Thymus (tissue), 11 donors: ENCODE results near the gene MRPS31. TPM values are rescaled to one million over a fixed set of nuclear protein-coding genes. Genes with fewer than 3 reads are reported as not detected.
"Not testable (repeated sequence)": the region's sequence is repeated elsewhere in the genome, so short reads cannot be mapped to it uniquely, and the experiment has no call there.

Experiments
- DNase-seq, 9 donors: peaks; one replicate each; pipeline ENCODE4 v3.0.0-alpha.2; 2013; ENCODE audit warnings: low spot score in 9 of 9, low read depth in 6 of 9, missing footprints in 1 of 9
- H3K27ac ChIP-seq, 2 donors: one replicate each; pipeline ENCODE4 v1.5.1; 2013; ENCODE audit warnings: control low read depth in 1 of 2, low read depth in 1 of 2, low read length in 1 of 2, mild to moderate bottlenecking in 1 of 2, moderate library complexity in 1 of 2
- H3K27me3 ChIP-seq, 2 donors: one replicate each; pipeline ENCODE4 v1.5.1; 2013; ENCODE audit warnings: low read length in 1 of 2; ENCODE audit not compliant: control insufficient read depth in 2 of 2, insufficient read depth in 1 of 2
- H3K36me3 ChIP-seq, 2 donors: one replicate each; pipeline ENCODE4 v1.5.1; 2013; ENCODE audit warnings: low read length in 1 of 2, mild to moderate bottlenecking in 1 of 2, moderate library complexity in 1 of 2; ENCODE audit not compliant: control insufficient read depth in 2 of 2, insufficient read depth in 2 of 2
- H3K4me1 ChIP-seq, 2 donors: one replicate each; pipeline ENCODE4 v1.5.1; 2013; ENCODE audit warnings: low read length in 2 of 2; ENCODE audit not compliant: control insufficient read depth in 2 of 2, insufficient read depth in 2 of 2
- H3K4me3 ChIP-seq, 2 donors: one replicate each; pipeline ENCODE4 v1.5.1; 2013; ENCODE audit warnings: low read length in 2 of 2, control low read depth in 1 of 2, mild to moderate bottlenecking in 1 of 2
- H3K9me3 ChIP-seq, 2 donors: one replicate each; pipeline ENCODE4 v1.5.1; 2013; ENCODE audit warnings: low read length in 1 of 2, mild to moderate bottlenecking in 1 of 2; ENCODE audit not compliant: control insufficient read depth in 2 of 2, insufficient read depth in 1 of 2
- WGBS: extraction: QIAGEN DNeasy Blood & Tissue Kit; methylation state at CpG from one replicate; pipeline ENCODE4 v1.1.7; 2013; 5-methylcytosine and 5-hydroxymethylcytosine counted together
- polyA plus RNA-seq: library from polyadenylated mRNA; stranded (reverse); fragments of 200-250 nt; gene quantifications from one replicate; pipeline ENCODE4 v1.2.3, GENCODE V29; 2013
- total RNA-seq: library from RNA; stranded (reverse); fragments of 120-200 nt; gene quantifications from one replicate; pipeline ENCODE4 v1.2.4, GENCODE V29; 2013
- donor health status: healthy.

MRPS31 gene
- total and polyA plus RNA-seq, 2 donors = 32.3 to 61.3 TPM

- Histone ChIP-seq H3K27ac (no peak overlapping the region), H3K4me1 (peaks cover 0 to 7% of the 10 kb centered on the region in 2 donors), H3K4me3 (no peak overlapping the region), H3K27me3 (no peaks in the 10 kb centered on the region), H3K36me3 (no peaks in the 10 kb centered on the region), H3K9me3 (no peaks in the 10 kb centered on the region)
- DNase-seq = no peak
- 96% methylated on average over 4 of the region's 4 CpGs for WGBS
Measured at GRCh38 chr13:40784540-40784939, 13.6 kb upstream of the MRPS31 start.

GRCh38 chr13:40782971-40783370 is 12.0 kb upstream of the MRPS31 start:
- H3K36me3 ChIP-seq, DNase-seq, H3K4me3 ChIP-seq, H3K27ac ChIP-seq, H3K4me1 ChIP-seq, H3K27me3 ChIP-seq, H3K9me3 ChIP-seq: not testable (repeated sequence)
- WGBS = 97% methylated on average over 1 of the region's 1 CpG

GRCh38 chr13:40781717-40782116 is 10.7 kb upstream of the MRPS31 start:
- DNase-seq = no peak
- 94% methylated on average over 11 of the region's 11 CpGs for WGBS
- Histone ChIP-seq H3K4me3 (no peak overlapping the region), H3K27ac (no peak overlapping the region), H3K36me3 (no peaks in the 10 kb centered on the region), H3K4me1 (peaks cover 5 to 13% of the 10 kb centered on the region in 2 donors), H3K9me3 (no peaks in the 10 kb centered on the region), H3K27me3 (no peaks in the 10 kb centered on the region)

GRCh38 chr13:40780822-40781401 is 9.9 kb upstream of the MRPS31 start:
- Histone ChIP-seq H3K27me3 (no peaks in the 10 kb centered on the region), H3K4me1 (peaks cover 8 to 19% of the 10 kb centered on the region in 2 donors), H3K27ac (no peak overlapping the region), H3K4me3 (no peak overlapping the region), H3K9me3 (no peaks in the 10 kb centered on the region), H3K36me3 (no peaks in the 10 kb centered on the region)
- no peak for DNase-seq
- WGBS = 94% methylated on average over 14 of the region's 14 CpGs

- Histone ChIP-seq H3K27me3 (no peaks in the 10 kb centered on the region), H3K27ac (no peak overlapping the region), H3K36me3 (no peaks in the 10 kb centered on the region), H3K4me1 (peaks cover 8 to 19% of the 10 kb centered on the region in 2 donors), H3K4me3 (no peak overlapping the region), H3K9me3 (no peaks in the 10 kb centered on the region)
- DNase-seq = no peak
- 97% methylated on average over 5 of the region's 5 CpGs for WGBS
Measured at GRCh38 chr13:40779796-40780285, 8.9 kb upstream of the MRPS31 start.

GRCh38 chr13:40779049-40779448 is 8.1 kb upstream of the MRPS31 start:
- 71% methylated on average over 4 of the region's 4 CpGs for WGBS
- no peak for DNase-seq
- no peaks in the 10 kb centered on the region for H3K9me3 ChIP-seq

GRCh38 chr13:40777809-40778175 is 6.8 kb upstream of the MRPS31 start:
- H3K27me3 ChIP-seq = no peaks in the 10 kb centered on the region
- no peaks in the 10 kb centered on the region for H3K36me3 ChIP-seq
- 85% methylated on average over 3 of the region's 3 CpGs for WGBS
- H3K27ac ChIP-seq = no peak overlapping the region
- H3K4me1 ChIP-seq = peaks cover 8 to 19% of the 10 kb centered on the region in 2 donors
- no peak for DNase-seq
- no peaks in the 10 kb centered on the region for H3K9me3 ChIP-seq
- H3K4me3 ChIP-seq = no peak overlapping the region

More at GRCh38 chr13:40779049-40779448, 8.1 kb upstream of the MRPS31 start:
- no peak overlapping the region for H3K27ac ChIP-seq
- peaks cover 8 to 19% of the 10 kb centered on the region in 2 donors for H3K4me1 ChIP-seq
- H3K36me3 ChIP-seq = no peaks in the 10 kb centered on the region
- H3K27me3 ChIP-seq = no peaks in the 10 kb centered on the region
- no peak overlapping the region for H3K4me3 ChIP-seq

- Histone ChIP-seq H3K27ac (peak overlapping the region; percentile 50 to 79), H3K27me3 (no peaks in the 10 kb centered on the region), H3K4me3 (no peak overlapping the region), H3K36me3 (no peaks in the 10 kb centered on the region), H3K4me1 (peaks cover 8 to 19% of the 10 kb centered on the region in 2 donors), H3K9me3 (no peaks in the 10 kb centered on the region)
- peak in 5 of 9 donors; percentile 26 to 71 (median 41) for DNase-seq
- 30% methylated on average over 7 of the region's 7 CpGs for WGBS
Measured at GRCh38 chr13:40777166-40777808, 6.3 kb upstream of the MRPS31 start.

GRCh38 chr13:40776681-40777165 is 5.7 kb upstream of the MRPS31 start:
- Histone ChIP-seq H3K4me1 (peaks cover 8 to 21% of the 10 kb centered on the region in 2 donors), H3K9me3 (no peaks in the 10 kb centered on the region), H3K4me3 (no peak overlapping the region), H3K36me3 (no peaks in the 10 kb centered on the region), H3K27me3 (no peaks in the 10 kb centered on the region), H3K27ac (peak overlapping the region; percentile 79 to 82)
- WGBS = 4% methylated on average over 7 of the region's 7 CpGs
- peak in 7 of 9 donors; percentile 38 to 85 (median 70) for DNase-seq
